CD4-positive, alpha-beta memory T cell (primary cell): ENCODE data around the gene XIRP2. TPM values are rescaled to one million over a fixed set of nuclear protein-coding genes. Genes with fewer than 3 reads are reported as not detected.

Source experiments
- CTCF ChIA-PET: fragments of 350-600 bp; sonication (Branson Sonifier 250); formaldehyde crosslinking; loops from one replicate; lab custom pipeline; 2021; ENCODE audit warnings: inconsistent platforms; ENCODE audit not compliant: partially characterized antibody; lab: Charles Lee
- POLR2A ChIA-PET: fragments of 350-600 bp; sonication (Branson Sonifier 250); formaldehyde crosslinking; loops from one replicate; lab custom pipeline; 2021; ENCODE audit not compliant: partially characterized antibody; lab: Charles Lee
- DNase-seq, 5 donors: peaks; one replicate each; pipeline versions ENCODE4 v3.0.0 to v3.0.0-alpha.2; 2020 to 2022; ENCODE audit warnings: mixed read lengths in 1 of 5
- H3K27ac ChIP-seq: one replicate; pipeline ENCODE4 v1.7.0; 2013; ENCODE audit warnings: low read depth, low read length
- H3K27me3 ChIP-seq: 2 replicates; pipeline ENCODE4 v1.7.0; 2013; ENCODE audit warnings: mild to moderate bottlenecking, low read length, moderate library complexity; ENCODE audit not compliant: insufficient read depth
- H3K36me3 ChIP-seq: 2 replicates; pipeline ENCODE4 v1.7.0; 2013; ENCODE audit warnings: mild to moderate bottlenecking, low read length, moderate library complexity; ENCODE audit not compliant: insufficient read depth
- H3K4me1 ChIP-seq: 2 replicates; pipeline ENCODE4 v1.7.0; 2013; ENCODE audit warnings: mild to moderate bottlenecking, low read length, moderate library complexity; ENCODE audit not compliant: insufficient read depth
- H3K4me3 ChIP-seq, 2 donors: one replicate each; pipeline ENCODE4 v1.7.0; 2013; ENCODE audit warnings: low read length in 2 of 2, mild to moderate bottlenecking in 1 of 2
- H3K9me3 ChIP-seq, 2 donors: one replicate each; pipeline ENCODE4 v1.7.0; 2013; ENCODE audit warnings: low read length in 2 of 2, control low read depth in 1 of 2; ENCODE audit not compliant: control insufficient read depth in 1 of 2
- H3K27ac Mint-ChIP-seq, 7 donors: one replicate each; pipeline ENCODE4 v1.8.0; 2020 to 2021; ENCODE audit warnings: mixed read lengths in 7 of 7, mild to moderate bottlenecking in 6 of 7, inconsistent platforms in 3 of 7, moderate library complexity in 3 of 7
- H3K27me3 Mint-ChIP-seq, 2 donors: one replicate each; pipeline ENCODE4 v1.8.0; 2020 to 2021; ENCODE audit warnings: mixed read lengths in 2 of 2
- H3K36me3 Mint-ChIP-seq, 2 donors: one replicate each; pipeline ENCODE4 v1.8.0; 2020 to 2021; ENCODE audit warnings: mixed read lengths in 2 of 2, inconsistent platforms in 1 of 2, mild to moderate bottlenecking in 1 of 2
- H3K4me1 Mint-ChIP-seq, 4 donors: one replicate each; pipeline ENCODE4 v1.8.0; 2020 to 2021; ENCODE audit warnings: mixed read lengths in 4 of 4, mild to moderate bottlenecking in 1 of 4
- H3K4me3 Mint-ChIP-seq, 8 donors: one replicate each; pipeline ENCODE4 v1.8.0; 2020 to 2021; ENCODE audit warnings: mixed read lengths in 8 of 8, mild to moderate bottlenecking in 7 of 8, moderate library complexity in 6 of 8, inconsistent platforms in 3 of 8
- H3K9me3 Mint-ChIP-seq, 8 donors: one replicate each; pipeline ENCODE4 v1.8.0; 2020 to 2021; ENCODE audit warnings: mixed read lengths in 8 of 8, mild to moderate bottlenecking in 5 of 8, inconsistent platforms in 3 of 8, moderate library complexity in 1 of 8
- intact Hi-C: fragments of 100-400 bp; cut with micrococcal nuclease; formaldehyde crosslinking; loops from one replicate; pipeline ENCODE4 v1.15.1; 2023
- polyA plus RNA-seq, 2 donors: library from polyadenylated mRNA; unstranded; fragments of 300-500 nt; fragmentation: Illumina TruSeq; gene quantifications; one replicate each; pipeline ENCODE4 v1.2.3, GENCODE V29; 2021
- total RNA-seq, 2 experiments: library from RNA; stranded (reverse); gene quantifications; one replicate each; pipeline ENCODE4 v1.2.3, GENCODE V29; 2021

XIRP2 gene
- total and polyA plus RNA-seq, 4 experiments from 2014 or later = not detected

DNA sequence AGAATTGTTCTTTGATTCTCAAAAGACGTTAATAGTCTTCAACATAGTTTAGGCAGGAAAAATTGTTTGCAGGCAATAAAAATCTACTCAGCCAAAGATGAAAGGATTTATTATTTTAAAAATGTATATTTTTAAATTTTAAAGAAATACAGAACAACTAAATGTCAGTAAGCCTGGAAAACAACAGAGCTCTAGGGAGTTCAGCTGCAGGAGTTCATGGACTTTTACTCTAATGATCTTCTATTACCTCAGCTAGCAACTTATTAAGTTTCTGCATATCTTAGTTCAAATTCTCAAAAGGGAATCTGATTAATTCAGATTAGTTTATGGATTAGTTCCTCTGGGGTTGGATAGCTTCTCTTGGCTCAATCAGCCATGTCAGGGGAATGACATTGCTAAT is 17.9 kb upstream of the XIRP2 start:
- no peaks in the 10 kb centered on the region for H3K4me1 ChIP-seq
- Mint-ChIP-seq H3K9me3 (peaks cover 0 to 3% (median 0%) of the 10 kb centered on the region in 8 donors), H3K36me3 (no peaks in the 10 kb centered on the region), H3K27me3 (no peaks in the 10 kb centered on the region), H3K4me3 (no peak overlapping the region), H3K27ac (no peak overlapping the region), H3K4me1 (no peaks in the 10 kb centered on the region)
- CTCF ChIA-PET = no interaction called here
- no peaks in the 10 kb centered on the region for H3K9me3 ChIP-seq
- no peak overlapping the region for H3K4me3 ChIP-seq
- H3K27ac ChIP-seq = no peak overlapping the region
- POLR2A ChIA-PET = no interaction called here
- no peak for DNase-seq
- no peaks in the 10 kb centered on the region for H3K36me3 ChIP-seq
- intact Hi-C loops = no loop called here
- no peaks in the 10 kb centered on the region for H3K27me3 ChIP-seq

DNA sequence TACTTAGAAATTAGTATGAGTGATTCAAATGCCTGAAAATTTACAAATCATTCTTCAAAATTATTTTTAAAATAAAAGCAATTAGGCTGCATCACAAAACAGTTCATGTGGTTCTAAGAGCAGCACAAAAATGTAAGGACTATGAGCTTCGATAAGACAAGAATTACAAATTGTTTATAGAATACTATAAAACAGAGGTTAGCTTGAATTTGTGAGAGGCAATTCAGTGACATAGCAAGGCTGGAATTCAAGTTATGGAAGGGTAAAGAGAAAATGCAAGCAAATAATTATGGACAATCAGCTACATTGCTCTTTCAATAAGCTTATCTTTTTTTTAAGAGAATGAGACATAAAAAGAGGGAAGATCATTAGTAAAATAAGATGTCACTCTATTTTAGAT is 7.1 kb upstream of the XIRP2 start:
- intact Hi-C loops = no loop called here
- Mint-ChIP-seq H3K36me3 (no peaks in the 10 kb centered on the region), H3K27ac (no peak overlapping the region), H3K9me3 (peaks cover 0 to 6% (median 0%) of the 10 kb centered on the region in 8 donors), H3K4me1 (no peaks in the 10 kb centered on the region), H3K27me3 (no peaks in the 10 kb centered on the region), H3K4me3 (no peak overlapping the region)
- no peak for DNase-seq
- CTCF ChIA-PET = no interaction called here
- Histone ChIP-seq H3K9me3 (peaks cover 0 to 4% of the 10 kb centered on the region in 2 donors), H3K4me3 (no peak overlapping the region), H3K36me3 (no peaks in the 10 kb centered on the region), H3K27me3 (no peaks in the 10 kb centered on the region), H3K4me1 (no peaks in the 10 kb centered on the region), H3K27ac (no peak overlapping the region)
- POLR2A ChIA-PET = no interaction called here

DNA sequence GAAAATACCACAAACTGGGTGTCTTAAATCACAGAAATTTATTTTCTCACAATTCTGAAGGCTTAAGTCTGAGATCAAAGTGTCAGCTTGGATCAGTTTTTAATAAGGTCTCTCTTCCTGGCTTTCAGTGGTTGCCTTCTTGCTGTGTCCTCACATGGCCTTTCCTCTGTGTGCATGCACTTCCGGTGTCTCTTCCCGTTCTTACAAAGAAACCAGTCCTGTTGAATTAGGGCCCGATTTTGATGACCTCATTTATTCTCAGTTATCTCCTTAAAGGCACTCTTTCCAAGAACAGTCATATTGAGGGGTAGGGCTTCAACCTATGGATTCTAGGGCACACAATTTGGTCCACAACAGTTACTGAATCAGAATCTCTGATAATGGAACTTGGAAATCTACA is 5.4 kb upstream of the XIRP2 start:
- no peaks in the 10 kb centered on the region for H3K4me1 Mint-ChIP-seq
- no peaks in the 10 kb centered on the region for H3K9me3 ChIP-seq
- H3K27me3 ChIP-seq = no peaks in the 10 kb centered on the region
- H3K27ac Mint-ChIP-seq = peak overlapping the region in 1 of 7 donors; percentile 82
- no peaks in the 10 kb centered on the region for H3K4me1 ChIP-seq
- intact Hi-C loops = no loop called here
- no peak overlapping the region for H3K27ac ChIP-seq
- no peak overlapping the region for H3K4me3 Mint-ChIP-seq
- no peaks in the 10 kb centered on the region for H3K27me3 Mint-ChIP-seq
- peaks cover 0 to 5% (median 0%) of the 10 kb centered on the region in 8 donors for H3K9me3 Mint-ChIP-seq
- H3K4me3 ChIP-seq = no peak overlapping the region
- H3K36me3 Mint-ChIP-seq = no peaks in the 10 kb centered on the region
- ChIA-PET CTCF (no interaction called here), POLR2A (no interaction called here)
- no peak for DNase-seq
- no peaks in the 10 kb centered on the region for H3K36me3 ChIP-seq

DNA sequence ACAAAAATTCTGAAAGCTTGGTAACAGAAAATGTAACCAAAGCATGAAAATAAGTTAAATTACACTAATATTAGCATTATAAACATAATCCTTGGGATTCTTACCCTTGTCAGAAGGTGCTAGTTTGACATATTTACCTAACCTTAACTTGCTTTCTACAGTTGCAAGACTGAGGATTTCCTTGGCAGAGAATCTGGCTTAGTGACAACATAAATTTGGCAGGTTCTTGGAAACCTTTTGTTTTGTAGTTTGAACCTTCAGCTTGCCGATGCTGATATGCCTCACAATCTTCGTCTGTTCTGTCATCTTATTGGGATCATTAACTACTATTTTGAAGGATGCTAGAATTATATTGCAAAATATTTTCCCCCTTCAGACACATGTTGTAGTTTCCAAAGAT is 3.4 kb downstream of the XIRP2 start:
- CTCF ChIA-PET = no interaction called here
- DNase-seq = no peak
- no peaks in the 10 kb centered on the region for H3K36me3 ChIP-seq
- no peaks in the 10 kb centered on the region for H3K4me1 ChIP-seq
- no peaks in the 10 kb centered on the region for H3K9me3 ChIP-seq
- Mint-ChIP-seq H3K4me1 (no peaks in the 10 kb centered on the region), H3K27me3 (no peaks in the 10 kb centered on the region), H3K9me3 (peaks cover 0 to 7% (median 2%) of the 10 kb centered on the region in 8 donors), H3K36me3 (no peaks in the 10 kb centered on the region), H3K4me3 (no peak overlapping the region), H3K27ac (no peak overlapping the region)
- no peak overlapping the region for H3K27ac ChIP-seq
- intact Hi-C loops = no loop called here
- no peak overlapping the region for H3K4me3 ChIP-seq
- H3K27me3 ChIP-seq = no peaks in the 10 kb centered on the region
- POLR2A ChIA-PET = no interaction called here

DNA sequence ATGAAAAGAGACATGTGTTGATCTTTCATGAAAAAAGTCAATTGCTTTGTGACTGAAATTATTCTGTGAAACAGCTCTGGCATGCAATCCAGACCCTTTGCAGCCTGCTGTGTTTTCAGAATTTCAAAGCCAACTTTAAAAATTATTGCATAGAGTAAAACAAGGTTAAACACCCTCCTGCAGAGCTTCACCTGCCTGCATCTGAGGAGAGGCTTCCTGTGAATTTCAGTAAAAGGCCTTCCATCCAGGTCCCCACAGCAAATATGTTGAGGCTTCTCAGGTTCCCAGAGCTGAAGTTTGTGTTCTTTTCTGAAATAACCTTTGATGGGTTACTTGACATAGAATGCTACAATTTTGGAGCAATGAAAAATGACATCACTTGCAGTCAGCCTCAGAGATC is 4.1 kb downstream of the XIRP2 start:
- Mint-ChIP-seq H3K4me1 (no peaks in the 10 kb centered on the region), H3K4me3 (no peak overlapping the region), H3K36me3 (no peaks in the 10 kb centered on the region), H3K27ac (no peak overlapping the region), H3K27me3 (no peaks in the 10 kb centered on the region), H3K9me3 (peaks cover 0 to 7% (median 2%) of the 10 kb centered on the region in 8 donors)
- H3K27ac ChIP-seq = no peak overlapping the region
- DNase-seq = no peak
- POLR2A ChIA-PET = no interaction called here
- no peaks in the 10 kb centered on the region for H3K4me1 ChIP-seq
- H3K4me3 ChIP-seq = no peak overlapping the region
- intact Hi-C loops = no loop called here
- H3K27me3 ChIP-seq = no peaks in the 10 kb centered on the region
- CTCF ChIA-PET = no interaction called here
- no peaks in the 10 kb centered on the region for H3K36me3 ChIP-seq
- no peaks in the 10 kb centered on the region for H3K9me3 ChIP-seq

DNA sequence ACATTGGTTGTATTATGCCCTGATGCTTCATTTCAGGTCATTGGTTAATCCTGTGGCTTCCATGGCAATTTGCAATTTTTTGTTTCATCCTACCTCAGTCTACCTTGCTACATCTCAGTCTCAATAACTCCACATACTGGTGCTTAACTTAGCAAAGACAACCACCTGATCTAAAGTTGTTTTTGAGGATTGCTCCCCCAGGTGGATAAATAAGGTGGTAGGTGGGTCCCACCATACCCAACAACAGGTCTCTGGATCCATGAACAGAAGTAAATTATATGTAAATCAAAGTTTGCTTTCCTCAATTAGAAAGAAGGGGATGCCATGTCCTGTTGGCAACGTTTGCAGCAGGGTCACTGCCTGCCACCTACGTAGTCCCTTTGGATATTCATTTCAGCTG is 7.0 kb downstream of the XIRP2 start:
- peaks cover 0 to 4% (median 2%) of the 10 kb centered on the region in 8 donors for H3K9me3 Mint-ChIP-seq
- no peak overlapping the region for H3K4me3 Mint-ChIP-seq
- no peak overlapping the region for H3K27ac Mint-ChIP-seq
- ChIA-PET POLR2A (no interaction called here), CTCF (no interaction called here)
- Histone ChIP-seq H3K9me3 (no peaks in the 10 kb centered on the region), H3K27me3 (no peaks in the 10 kb centered on the region), H3K27ac (no peak overlapping the region), H3K36me3 (no peaks in the 10 kb centered on the region), H3K4me1 (no peaks in the 10 kb centered on the region), H3K4me3 (no peak overlapping the region)
- intact Hi-C loops = no loop called here
- no peaks in the 10 kb centered on the region for H3K36me3 Mint-ChIP-seq
- H3K4me1 Mint-ChIP-seq = no peaks in the 10 kb centered on the region
- no peak for DNase-seq
- H3K27me3 Mint-ChIP-seq = no peaks in the 10 kb centered on the region

DNA sequence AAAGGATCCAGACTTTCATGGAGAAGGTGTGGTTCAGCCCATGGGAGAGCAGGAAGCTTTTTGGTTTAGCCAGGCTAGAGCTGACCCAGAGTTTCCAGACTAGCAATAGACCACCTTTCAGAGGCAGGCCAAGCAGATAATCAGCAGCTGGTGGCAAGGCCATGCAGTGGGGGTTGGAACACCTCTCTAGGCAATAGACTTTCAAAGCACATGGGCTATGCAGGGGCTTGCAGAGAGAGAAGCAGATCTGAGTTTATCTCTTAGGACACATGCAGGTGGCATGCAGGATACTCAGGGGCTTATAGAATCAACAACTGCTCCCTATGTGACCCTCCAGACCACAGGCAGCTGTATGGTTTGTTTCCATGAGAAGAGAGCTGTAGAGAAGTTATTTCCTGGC is 9.4 kb downstream of the XIRP2 start:
- Mint-ChIP-seq H3K4me1 (no peaks in the 10 kb centered on the region), H3K9me3 (peaks cover 0 to 2% (median 0%) of the 10 kb centered on the region in 8 donors), H3K4me3 (no peak overlapping the region), H3K27ac (no peak overlapping the region), H3K36me3 (no peaks in the 10 kb centered on the region), H3K27me3 (no peaks in the 10 kb centered on the region)
- H3K27ac ChIP-seq = no peak overlapping the region
- H3K4me1 ChIP-seq = no peaks in the 10 kb centered on the region
- H3K27me3 ChIP-seq = no peaks in the 10 kb centered on the region
- H3K36me3 ChIP-seq = no peaks in the 10 kb centered on the region
- CTCF ChIA-PET = no interaction called here
- POLR2A ChIA-PET = no interaction called here
- intact Hi-C loops = no loop called here
- H3K9me3 ChIP-seq = no peaks in the 10 kb centered on the region
- no peak for DNase-seq
- no peak overlapping the region for H3K4me3 ChIP-seq

DNA sequence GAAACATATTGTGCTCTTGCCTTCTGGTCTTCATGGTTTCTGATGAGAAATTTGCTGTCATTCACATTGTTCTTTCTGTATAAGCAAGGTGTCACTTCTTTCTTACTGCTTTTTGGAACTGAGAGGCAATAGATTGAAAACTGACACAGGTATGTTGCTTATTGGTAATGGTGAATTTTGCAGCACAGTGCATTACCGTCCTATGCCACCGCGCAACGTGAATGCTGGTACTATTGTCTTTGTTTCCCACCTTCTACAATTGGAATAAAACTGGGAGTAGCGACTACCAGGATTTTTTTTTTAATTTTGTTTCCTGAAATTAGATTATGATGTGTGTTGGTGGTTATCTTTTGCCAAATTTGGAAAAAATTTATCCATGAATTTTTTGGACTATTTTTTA is 11.4 kb downstream of the XIRP2 start:
- Histone ChIP-seq H3K4me1 (no peaks in the 10 kb centered on the region), H3K4me3 (no peak overlapping the region), H3K27me3 (no peaks in the 10 kb centered on the region), H3K27ac (no peak overlapping the region), H3K36me3 (no peaks in the 10 kb centered on the region), H3K9me3 (no peaks in the 10 kb centered on the region)
- Mint-ChIP-seq H3K27me3 (no peaks in the 10 kb centered on the region), H3K4me1 (no peaks in the 10 kb centered on the region), H3K36me3 (no peaks in the 10 kb centered on the region), H3K9me3 (peaks cover 0 to 2% (median 0%) of the 10 kb centered on the region in 8 donors), H3K4me3 (no peak overlapping the region), H3K27ac (no peak overlapping the region)
- intact Hi-C loops = no loop called here
- POLR2A ChIA-PET = no interaction called here
- no peak for DNase-seq
- CTCF ChIA-PET = no interaction called here
